Activated CD4-positive, alpha-beta T cell treated with anti-CD3 and anti-CD28 coated beads for 48 hours (primary cell): Measurements from ENCODE around the gene RSPH1.
"Not testable (repeated sequence)": the region's sequence is repeated elsewhere in the genome, so short reads cannot be mapped to it uniquely, and the experiment has no call there.

ENCODE experiments used
- DNase-seq: peaks from one replicate; pipeline ENCODE4 v3.0.0-alpha.2; 2020

Gene RSPH1

DNA sequence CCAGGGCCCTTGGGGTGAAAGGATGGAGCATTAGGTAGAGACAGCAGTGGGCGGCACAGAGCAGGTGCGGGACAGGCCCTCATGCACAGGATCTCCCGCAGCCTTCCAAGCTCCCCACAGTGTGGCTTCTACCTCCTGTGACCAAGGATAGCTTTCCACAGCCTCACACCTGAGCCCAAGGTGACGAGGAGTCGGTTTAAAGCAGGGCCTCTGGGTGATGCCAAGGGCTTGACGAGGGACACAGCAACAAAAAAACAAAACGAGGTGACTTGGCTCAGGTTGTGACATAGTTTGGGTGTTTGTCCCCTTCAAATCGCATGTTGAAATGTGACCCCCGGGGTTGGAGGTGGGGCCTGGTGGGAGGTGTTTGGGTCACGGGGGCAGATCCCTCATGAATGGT is 15.3 kb downstream of the RSPH1 start:
- no peak for DNase-seq

DNA sequence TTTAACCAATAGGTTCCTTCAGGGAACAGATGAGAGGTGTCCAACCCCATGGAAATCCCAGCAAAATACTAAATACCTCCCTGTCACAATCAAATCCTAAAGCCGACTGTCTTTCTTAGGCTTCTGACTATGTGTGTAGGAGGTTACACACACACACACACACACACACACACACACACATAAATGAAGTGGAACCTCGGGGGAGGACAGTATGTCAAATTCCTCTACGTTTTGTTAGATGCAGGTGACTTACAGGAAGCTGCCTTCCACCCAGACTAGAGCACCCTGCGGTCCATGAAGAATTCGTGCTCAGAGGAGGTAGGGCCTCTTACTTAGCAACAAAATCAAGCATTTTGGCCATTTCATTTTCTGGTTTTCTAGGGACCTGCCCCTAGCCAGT is 16.4 kb downstream of the RSPH1 start:
- no peak for DNase-seq

DNA sequence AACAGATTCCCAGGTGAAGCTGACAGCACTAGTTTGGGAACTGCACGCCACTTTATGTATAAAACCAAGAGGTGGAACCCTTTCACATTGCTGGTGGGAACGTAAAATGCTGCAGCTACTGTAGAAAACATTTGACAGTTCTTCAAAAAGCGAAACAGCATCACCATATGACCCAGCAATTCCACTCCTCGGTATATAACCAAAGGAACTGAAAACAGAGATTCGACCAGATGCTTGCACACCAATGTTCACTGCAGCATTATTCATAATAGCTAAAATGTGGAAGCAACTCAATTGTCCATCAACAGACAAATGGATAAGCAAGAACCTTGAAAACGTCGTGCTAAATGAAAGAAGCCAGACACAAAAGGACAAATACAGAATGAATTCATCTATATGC is 17.5 kb downstream of the RSPH1 start:
- no peak for DNase-seq

DNA sequence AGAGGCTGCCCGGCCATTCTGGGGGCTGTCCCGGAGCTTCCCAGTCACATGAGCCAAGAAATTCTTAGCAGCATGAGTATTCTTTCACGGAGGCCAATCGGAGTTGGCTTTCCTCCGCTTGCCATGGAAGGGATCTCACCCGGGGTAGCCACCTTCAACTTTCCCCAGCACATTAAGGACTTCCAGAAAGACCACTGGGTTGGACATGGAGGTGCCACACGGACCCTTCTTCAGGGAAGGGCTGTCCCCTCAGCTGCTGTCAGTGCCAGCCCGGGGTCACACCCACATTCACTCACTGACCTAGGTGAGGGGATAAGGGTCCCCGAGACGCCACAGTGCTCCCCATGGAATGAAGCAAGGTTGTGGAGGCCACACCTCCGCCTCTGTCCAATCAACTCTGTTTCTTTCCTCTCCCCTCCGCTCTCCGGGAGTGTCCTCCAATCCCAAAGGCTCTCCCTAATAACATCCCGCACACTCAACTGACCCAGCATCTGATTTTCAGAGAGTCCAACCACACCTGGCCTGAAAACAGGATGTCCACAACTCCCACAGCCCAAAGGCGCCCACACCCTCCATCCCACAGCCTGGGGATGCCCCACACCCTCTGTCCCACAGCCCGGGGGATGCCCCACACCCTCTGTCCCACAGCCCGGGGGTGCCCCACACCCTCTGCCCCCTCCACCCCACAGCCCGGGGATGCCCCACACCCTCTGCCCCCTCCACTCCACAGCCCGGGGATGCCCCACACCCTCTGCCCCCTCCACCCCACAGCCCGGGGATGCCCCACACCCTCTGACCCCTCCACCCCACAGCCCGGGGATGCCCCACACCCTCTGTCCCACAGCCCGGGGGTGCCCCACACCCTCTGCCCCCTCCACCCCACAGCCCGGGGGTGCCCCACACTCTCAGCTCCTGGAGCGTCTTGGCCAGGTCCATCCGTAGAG is 19.4 kb downstream of the RSPH1 start:
- no peak for DNase-seq

DNA sequence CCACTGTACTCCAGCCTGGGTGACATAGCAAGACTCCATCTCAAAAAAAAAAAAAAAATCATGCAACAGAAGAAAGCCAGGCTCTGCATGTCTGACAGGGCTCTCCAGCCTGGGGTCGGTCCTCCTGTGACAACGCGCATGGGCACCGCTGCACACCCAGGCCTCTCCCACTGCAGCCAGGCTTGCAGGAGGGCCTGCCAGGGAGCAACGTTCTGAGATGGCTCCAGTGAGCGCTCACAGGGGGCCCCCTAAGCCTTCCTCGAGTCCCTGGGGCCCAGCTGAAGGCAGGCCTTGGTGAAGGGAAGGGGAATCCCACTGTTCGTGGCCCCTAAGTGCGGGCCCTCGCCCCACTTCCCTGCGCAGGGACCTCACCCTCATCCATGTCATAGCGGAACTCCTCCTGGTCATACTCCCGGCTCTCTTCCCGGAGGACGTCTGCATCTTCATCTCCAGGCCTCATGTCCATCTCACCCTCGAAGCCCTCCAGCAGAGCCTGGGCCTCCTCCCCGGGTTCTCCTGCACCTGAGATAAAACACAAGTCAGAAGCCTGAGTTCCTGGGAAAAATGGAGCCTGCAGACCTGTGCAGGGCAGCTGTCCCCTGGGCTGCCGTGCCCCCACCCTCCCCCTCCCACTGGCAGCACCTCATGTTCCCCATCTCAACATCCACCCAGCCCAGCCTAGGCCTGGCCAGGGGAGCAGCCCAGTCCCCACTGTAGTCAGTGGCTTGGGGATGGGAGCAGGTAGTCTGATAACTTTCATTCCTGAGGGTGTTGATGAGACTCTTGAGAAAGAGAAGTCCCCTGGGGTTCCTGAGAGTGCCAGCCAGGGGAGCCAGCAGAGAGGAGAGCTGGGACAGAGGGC is 20.3 kb downstream of the RSPH1 start:
- no peak for DNase-seq

DNA sequence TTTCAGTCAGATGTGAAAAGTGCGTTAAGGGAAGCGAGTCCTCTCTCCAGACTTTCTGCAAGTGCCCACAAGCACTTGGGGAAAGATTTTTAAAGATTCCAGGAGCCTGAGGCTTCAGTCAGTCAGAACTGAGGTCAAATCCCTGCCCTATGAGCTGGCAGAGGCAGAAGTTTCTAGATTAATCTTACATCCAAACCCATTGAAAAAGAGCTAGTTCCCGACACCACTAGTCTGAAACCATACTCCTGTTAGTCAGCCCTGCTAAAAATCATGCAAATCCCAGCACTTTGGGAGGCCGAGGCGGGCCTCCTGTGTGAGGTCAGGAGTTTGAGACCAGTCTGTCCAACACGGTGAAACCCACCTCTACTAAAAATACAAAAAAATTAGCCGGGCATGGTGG is 21.0 kb downstream of the RSPH1 start:
- no peak for DNase-seq

DNA sequence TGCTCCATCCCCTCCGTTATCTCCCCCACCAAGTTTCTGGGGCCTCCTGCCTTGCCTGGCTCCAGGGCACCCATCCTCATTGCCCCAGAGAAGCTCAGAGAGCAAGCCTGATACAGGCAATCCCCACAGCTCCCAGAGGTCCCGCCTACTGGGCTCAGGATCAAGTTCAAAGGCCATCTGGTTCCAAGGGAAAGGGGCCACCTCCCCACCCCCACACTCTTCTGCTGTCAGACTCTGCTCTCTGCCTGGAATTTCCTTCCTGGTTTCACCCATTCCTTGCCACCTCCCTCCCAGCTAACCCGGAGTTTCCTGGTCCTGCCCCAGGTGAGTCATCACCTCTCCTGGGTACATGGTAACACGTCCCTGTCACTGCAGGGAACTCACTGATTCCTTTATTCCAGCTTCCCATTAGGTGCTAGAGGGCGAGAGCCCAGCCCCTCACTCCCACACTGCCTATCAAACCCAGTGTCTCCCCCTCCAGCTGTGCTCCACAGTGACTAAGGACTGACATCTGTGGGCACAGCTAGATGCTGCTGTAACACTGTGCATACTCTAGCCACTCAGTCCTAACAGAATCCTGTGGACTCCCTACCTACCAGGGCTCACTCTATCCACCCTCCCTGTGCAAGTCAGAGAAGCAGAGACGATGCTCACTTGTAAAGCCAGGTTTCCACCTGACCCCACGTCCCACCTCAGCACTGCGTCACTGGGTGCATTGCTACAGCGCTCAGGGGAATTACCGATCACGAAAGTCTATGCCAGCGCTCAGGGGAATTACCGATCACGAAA is 21.8 kb downstream of the RSPH1 start:
- DNase-seq, result no peak

DNA sequence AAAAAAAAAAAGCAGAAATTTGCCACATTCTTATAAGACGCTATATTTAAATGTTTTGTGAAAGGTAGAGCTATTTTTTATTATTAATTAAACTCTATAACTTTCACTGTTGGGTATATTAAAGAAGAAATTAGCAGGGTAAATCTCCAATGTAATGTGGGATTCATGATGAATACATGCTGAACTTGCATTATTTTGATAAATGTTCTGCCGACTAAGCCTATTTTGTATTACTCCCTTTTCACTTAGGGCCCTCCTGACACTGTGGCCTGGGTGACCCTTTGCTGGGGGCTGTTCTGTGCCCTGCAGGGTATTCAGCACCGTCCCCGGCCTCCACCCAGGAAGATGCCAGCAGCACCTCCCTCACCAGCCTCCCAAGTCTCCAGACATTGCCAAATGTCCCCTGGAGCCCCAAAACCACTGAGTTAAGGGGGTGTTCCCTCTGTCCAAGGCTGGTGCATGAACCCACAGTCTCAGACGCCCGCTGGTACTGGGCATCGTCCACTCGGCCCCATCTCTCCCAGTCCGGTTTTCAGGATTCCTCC is 22.5 kb downstream of the RSPH1 start:
- DNase-seq, result no peak

DNA sequence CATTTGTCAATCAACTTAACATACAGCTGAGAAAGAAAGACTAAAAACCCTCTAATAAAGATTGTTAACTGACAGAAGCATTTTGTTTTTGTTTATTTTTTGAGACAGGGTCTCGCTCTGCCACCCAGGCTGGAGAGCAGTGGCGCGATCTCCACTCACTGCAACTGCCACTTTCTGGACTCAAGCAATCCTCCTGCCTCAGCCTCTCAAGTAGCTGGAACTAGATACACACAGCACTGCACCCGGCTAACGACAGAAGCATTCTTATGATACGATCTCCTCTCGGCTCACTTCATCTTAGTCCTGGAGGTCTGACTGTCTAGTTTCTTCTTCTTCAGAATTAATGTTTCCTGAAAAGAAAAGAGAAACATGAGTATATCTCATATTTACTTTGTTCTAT is 23.5 kb downstream of the RSPH1 start:
- DNase-seq, result no peak

DNA sequence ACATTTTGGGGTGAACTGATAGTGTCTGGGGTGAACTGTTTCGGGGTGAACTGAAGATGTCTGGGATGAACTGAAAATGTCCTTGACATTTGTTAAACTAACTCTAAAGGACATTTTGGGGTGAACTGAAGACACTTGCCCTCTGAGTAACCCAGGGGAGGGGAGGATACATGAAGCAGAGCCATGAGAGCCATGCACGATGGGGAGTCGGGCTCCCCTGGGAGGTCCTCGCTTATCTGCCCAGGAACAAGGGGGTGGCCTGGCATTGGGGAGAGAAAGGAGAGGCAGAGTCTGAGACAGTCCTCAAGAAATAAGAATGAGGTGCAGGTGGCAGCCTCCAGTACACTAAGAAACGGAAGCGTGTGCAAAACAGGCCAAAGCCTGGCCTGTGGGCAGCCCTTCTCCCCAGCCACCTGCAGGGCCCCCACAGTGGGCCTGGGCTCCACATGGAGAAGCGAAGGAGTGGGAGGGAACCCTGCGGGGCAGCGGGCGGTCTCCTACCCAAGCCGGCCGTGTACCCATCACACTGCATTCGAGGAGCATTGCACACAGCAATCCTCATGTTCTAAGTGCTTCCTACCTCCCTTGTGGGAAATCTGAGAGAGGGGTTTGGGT is 24.2 kb downstream of the RSPH1 start:
- DNase-seq, result no peak

DNA sequence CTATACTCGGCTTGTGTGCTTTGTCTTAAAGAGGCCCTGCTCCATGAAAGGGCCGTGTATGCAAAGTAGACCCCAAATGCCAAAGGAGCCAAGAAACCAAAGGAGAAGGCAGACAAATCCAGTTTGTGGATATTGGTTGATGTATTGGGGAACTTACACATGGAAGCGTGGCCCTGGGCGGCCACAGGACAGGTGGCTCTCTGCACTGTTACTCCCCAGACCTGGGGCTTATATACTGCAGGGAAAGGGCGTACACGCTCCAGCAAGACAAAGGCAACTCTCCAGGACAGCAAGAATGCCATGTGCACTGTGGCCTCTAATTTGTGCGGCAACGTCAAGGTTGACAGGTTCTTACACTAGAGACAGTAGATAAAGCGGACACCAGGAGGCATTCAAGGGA is 24.8 kb downstream of the RSPH1 start:
- DNase-seq, result no peak

DNA sequence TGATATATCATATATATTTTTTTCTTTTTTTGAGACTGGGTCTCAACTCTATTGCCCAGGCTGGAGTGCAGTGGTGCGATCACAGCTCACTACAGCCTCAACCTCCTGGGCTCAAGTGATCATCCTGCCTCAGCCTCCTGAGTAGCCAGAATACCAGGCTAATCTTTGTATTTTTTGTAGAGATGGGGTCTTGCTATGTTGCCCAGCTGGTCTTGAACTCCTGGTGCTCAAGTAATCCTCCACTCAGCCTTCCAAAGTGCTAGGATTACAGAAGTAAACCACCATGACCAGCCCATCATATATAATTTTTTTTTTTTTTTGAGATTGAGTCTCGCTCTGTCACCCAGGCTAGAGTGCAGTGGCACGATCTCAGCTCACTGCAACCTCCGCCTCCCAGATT is 26.3 kb downstream of the RSPH1 start:
- not testable (repeated sequence) for DNase-seq

DNA sequence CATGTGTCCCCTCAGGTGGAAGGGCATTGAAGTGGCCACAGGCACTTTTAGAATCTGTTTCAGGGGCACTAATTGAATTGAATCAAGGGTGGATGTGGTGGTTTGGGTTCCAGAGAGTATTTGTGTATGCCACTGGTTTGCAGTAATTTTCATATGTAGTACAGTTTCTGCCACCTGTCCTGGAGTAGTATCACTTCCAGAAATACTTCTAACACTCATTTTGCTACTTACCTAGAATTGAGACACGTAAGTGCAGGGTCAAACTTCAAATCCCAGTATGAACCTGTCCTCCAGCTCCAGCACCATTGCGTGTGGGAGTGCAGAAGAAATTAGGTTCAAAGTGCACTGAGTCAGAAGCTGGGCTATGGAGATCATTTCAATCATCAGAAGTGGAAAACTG is 26.8 kb downstream of the RSPH1 start:
- no peak for DNase-seq

DNA sequence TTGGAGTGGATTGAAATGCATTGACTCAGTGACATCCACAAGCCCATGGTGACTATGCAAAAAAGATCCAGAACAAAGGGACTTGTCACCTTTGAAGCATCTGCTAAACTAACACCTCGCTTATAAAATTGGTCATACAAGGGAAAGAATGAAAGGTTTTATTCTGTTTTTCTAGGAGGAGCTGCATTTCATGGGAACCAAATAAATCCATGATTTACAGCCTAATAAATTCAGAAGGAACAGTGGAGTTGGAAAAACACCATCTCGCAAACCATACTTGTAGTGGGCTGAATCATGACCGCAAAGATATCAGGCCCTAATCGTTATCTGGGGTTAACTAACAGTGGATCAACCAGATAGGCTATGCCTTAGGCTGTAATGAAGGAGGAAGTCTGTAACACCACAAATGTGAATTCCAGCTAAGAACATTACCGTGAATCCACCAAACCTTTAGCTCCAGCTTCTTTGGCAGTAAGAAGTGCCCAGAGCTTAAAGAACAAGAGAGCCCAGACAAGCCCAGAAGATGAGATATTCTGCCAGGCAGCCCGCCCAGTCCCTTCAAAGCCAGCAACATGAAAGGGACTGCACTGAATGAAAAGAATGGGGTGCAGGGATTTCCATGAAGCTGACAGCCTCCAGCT is 27.4 kb downstream of the RSPH1 start:
- DNase-seq, result no peak

DNA sequence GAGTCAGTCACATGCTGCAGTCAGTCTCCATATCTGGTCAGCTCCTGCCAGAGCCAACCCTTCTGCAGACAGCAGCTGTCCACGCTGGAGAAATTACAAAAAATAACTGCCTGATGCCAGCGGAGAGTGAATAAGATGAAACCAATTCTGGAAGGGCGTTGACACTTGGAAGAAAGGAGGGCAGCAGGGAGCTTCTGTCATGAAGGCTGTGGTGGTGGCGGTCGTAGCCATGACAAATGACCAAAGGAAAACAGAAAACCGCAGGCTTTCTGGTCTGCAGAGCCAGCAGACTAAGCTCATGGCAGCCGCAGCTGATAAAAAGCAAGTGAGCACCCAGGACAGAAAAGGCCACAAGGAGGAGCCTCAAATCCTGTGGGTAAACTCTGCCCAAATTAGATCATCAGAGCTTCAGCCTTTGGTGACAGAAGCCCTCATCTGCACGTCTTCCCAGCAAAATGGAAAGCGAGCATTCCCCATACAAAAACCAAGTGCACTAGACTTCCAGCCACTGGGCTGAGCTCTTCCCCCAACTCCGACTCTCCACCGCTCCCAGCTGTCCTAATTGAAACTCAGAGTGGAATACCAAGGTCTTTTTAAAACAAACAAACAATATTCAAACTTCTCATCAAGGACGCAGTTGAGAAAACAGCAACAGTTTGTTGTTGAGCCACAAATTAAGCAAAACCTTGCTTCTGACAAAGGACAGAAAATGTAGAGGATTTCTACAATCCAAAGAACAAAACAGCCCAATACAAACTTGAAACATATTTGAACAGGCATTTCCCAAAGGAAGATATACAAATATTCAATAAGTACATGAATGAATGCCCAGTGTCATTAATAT is 28.7 kb downstream of the RSPH1 start:
- DNase-seq, result no peak

DNA sequence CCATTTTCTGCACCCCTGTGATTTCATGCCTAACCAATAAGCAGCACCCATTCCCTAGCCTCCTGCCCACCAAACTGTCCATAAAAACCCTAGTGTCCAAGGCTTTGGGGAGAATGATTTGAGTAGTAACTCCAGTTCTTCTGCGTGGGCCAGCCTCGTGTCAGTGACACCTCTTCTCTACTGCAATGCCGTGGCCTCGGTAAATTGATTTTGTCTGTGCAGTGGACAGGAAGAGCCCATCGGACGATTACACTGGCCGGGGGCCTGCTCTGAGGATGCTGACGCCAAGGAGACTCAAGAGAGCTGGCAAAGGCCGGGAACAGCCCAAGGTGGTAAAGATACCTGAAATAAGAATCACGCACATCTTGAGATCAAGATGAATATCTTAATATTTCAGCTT is 29.3 kb downstream of the RSPH1 start:
- DNase-seq, result no peak

DNA sequence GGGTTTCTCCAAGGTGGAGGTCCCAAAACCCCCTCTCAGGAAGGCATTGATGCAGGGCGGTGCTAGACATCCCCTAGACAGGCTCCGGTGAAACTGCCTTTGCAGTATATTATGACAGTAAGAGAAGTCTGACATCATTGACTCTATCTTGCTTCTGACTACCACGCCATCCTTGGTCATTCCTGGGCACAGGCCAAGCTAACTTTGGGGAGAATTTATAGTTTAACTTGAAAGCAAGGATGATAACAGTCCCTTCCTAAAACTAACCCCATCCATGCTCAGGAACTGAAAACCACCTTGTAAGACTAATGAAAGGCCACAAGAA is 30.3 kb downstream of the RSPH1 start:
- DNase-seq, result no peak

DNA sequence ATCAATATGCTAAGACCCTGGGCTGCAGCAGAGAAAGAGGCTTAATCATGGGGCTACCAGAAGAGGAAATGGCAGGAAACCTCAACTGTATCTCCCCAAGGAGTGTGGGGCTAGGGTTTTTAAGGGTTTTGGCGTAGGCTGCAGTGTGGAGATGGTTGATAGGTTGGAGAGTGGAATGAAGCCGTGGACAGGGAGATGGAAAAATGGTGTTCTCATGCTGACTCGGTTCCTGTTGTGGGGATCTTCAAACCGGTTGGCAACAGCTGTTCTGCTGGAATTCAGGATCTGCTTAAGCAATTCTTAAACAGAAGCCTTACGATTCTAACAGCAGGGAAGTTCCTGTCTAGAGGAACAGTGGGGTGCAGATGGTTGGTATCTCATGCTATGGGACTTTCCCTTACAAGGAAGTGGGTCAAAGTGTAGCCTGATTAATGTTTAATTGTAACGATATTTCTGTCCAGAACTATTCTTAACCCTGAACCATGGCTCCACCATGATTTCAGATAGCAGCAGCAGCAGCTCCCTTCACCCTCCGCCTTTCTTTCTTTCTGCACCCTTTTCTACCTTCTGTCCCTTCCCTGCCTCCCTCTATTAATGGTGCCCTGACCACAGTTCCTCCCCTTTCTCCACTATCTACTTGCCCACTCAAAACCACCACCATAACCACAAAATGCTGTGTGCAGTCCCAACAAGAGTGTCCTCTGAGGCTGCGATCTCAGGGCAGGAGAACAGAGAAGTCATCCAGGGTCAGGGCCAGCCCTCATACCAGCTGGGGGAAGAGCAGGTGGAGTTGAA is 30.8 kb downstream of the RSPH1 start:
- DNase-seq, result no peak

DNA sequence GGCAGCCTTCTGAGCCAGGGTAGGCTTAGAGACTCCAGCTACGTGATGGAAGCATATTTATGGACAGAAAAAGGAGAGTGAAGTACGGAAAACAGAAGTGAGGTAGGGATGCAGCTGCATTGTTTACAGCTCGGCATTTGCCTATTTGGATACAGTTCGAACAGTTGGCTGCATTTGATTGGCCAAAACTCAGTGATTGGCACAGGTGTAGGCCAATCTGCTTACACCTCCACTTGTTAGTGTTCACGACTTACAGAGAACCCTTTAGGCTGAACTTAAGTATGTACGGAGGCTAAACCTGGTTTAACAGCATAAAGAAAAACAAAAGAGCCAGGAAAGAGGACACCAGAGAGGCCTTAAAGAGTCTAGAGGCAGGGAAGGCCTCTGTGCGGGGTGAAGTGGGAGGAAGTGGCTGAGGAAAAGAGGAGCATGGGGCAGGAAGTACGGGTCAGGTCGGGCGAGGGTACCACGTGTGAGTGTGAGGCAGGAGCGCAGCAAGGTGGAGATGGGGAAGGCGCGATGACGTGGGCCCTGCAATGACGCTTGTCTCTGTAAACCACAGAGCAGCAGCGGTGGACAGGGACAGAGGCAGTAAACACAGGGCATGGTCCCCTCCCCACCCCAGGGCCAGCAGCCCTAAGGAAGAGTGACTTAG is 32.0 kb downstream of the RSPH1 start:
- peak; percentile 78 for DNase-seq
